GM21423 (cell line): ENCODE data around the gene MIP.
"Not testable (repeated sequence)": the region's sequence is repeated elsewhere in the genome, so short reads cannot be mapped to it uniquely, and the experiment has no call there.

ENCODE experiments used
- ATAC-seq: cut with Tn5 transposase; IDR thresholded peaks from one replicate; pipeline ENCODE4 v1.9.1; 2021; ENCODE audit warnings: mild to moderate bottlenecking, moderate library complexity; ENCODE audit not compliant: unreplicated experiment

The MIP gene

GRCh38 chr12:56454557-56454956 lies at the start of gene MIP:
Gene MIP (minus strand): TSS chr12:56454657. CDS start chr12:56454613, 44 bp downstream.
- no peak for ATAC-seq

DNA sequence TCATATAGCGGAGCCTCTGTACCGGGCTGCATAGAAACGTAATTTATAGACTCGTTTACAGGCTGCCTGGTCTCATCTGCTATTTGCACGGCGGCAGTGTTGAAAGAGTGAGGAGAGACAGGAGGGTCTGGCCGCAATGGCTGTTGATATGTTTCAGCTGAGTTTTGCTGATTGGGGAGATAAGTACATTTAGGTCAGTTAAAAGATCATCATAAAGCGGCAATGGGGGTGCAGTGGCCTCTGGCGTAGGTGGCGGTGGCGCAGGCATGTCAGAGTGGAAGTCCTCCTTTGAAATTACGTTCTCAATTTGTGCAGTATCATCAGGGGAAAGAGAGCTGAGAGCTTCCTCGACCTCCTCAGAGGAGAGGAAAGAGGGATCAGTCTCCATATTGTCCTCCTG lies 45.4 kb upstream of the MIP start:
- not testable (repeated sequence) for ATAC-seq

- ATAC-seq = not testable (repeated sequence)
These were observed 45.0 kb upstream of the MIP start for GRCh38 chr12:56499452-56499851.

DNA sequence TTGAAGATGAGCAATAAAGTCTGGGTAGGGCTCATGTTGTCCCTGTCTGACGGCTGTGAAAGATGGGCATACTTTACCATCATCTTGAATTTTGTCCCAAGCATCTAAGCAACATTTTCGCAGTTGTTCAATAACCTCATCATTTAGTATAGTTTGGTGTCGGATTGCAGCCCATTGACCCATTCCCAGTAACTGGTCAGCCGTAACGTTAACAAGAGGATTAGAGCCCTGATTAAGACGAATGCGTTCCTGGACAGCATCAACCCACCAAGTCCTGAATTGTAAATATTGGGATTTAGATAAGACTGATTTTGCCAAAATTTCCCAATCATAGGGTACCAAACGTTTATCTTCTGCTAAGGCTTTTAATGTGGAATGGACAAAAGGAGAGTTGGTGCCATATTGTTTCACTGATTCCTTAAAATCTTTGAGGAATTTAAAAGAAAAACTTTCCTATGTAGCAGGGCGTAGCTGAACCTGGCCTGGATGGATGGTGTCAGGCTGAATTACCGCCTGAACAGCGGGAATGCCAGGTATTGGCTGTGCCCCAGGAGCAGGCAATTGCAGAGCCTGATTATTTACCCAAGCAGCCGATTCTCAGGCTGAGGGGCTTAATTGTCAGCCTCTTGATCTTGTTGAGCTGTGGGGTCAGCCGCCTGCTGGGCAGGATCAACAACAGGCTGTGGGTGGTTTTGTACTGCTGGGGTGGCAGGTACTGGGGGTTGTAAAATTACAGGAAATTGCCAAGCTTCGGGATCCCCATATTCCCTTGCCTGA lies 43.9 kb upstream of the MIP start:
- not testable (repeated sequence) for ATAC-seq

DNA sequence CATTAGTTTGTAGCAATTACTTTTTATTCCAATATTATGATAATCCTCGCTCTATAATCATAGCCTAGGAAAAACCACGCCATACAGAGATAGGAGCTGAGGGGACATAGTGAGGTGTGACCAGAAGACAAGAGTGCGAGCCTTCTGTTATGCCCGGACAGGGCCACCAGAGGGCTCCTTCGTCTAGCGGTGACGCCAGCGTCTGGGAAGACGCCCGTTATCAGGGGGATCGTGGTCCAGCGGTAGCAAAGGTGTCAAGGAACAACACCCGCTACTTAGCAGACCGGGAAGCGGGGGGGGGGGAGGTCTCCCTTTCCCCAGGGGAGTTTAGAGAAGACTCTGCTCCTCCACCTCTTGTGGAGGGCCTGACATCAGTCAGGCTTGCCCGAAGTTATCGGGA lies 42.2 kb upstream of the MIP start:
- ATAC-seq = not testable (repeated sequence)

DNA sequence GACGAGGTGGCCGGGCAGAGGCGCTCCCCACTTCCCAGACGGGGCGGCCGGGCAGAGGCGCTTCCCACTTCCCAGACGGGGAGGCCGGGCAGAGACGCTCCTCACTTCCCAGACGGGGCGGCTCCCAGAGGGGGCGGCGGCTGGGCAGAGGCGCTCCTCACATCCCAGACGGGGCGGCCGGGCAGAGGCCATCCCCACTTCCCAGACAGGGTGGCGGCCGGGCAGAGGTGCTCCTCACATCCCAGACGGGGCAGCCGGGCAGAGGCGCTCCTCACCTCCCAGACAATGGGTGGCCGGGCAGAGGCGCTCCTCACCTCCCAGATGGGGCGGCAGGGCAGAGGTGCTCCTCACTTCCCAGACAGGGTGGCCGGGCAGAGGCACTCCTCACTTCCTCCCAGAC lies 40.0 kb upstream of the MIP start:
- not testable (repeated sequence) for ATAC-seq

GRCh38 chr12:56494106-56494415 lies 39.6 kb upstream of the MIP start:
- not testable (repeated sequence) for ATAC-seq

DNA sequence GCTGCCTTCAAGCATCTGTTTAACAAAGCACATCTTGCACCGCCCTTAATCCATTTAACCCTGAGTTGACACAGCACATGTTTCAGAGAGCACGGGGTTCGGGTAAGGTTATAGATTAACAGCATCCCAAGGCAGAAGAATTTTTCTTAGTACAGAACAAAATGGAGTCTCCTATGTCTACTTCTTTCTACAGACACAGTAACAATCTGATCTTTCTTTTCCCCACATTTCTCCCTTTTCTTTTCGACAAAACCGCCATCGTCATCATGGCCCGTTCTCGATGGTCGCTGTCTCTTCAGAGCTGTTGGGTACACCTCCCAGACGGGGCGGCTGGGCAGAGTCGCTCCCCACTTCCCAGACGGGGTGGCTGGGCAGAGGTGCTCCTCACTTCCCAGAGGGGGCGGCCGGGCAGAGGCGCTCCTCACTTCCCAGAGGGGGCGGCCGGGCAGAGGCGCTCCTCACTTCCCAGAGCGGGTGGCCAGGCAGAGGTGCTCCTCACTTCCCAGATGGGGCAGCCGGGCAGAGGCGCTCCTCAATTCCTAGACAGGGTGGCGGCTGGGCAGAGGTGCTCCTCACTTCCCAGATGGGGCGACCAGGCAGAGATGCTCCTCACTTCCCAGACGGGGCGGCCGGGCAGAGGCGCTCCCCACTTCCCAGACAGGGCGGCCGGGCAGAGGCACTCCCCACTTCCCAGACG lies 39.1 kb upstream of the MIP start:
- ATAC-seq = not testable (repeated sequence)

DNA sequence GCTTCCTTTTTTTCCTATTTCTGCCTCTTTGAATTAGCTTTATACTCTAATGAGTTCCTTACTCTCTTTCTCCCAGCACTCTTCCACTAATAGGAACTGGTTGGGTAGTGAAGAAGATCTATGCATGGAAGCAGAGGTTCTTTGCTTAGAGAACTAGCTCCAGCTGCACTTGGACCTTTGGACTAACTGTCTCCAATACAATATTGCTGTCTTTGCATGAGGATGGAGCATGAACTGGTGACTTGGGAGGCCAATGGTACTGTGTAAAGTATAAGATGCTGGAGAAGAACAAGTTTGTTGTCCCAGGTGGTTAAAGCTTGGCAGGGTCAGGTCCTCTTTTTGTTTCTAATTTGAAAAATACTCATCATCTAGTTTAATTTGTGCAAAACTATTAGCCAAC lies 35.9 kb upstream of the MIP start:
- ATAC-seq = no peak

GRCh38 chr12:56488041-56488955 lies 33.8 kb upstream of the MIP start, which contains the start of gene GLS2:
Gene GLS2 (minus strand): TSS chr12:56488161. CDS start chr12:56488118, 43 bp downstream.
- peak; percentile 88 for ATAC-seq

GRCh38 chr12:56487448-56488040 lies 33.1 kb upstream of the MIP start:
- no peak for ATAC-seq

DNA sequence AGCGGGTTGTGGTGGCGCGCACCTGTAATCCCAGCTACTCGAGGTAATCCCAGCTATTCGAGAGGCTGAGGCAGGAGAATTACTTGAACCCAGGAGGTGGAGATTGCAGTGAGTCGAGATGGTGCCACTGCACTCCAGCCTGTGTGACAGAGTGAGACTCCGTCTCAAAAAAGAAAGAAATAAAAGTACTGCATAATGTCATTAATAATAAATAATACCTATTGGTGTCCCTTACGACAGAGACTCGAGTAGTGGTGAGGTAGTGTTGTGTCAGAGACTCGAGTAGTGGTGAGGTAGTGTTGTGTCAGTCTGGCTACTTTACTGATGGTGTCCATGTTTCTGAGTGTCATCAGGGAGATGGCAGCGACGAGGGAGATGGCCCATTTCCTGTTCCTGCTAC lies 32.2 kb upstream of the MIP start:
- ATAC-seq = no peak

- ATAC-seq = no peak
These were observed 30.1 kb upstream of the MIP start for GRCh38 chr12:56484566-56484965.

GRCh38 chr12:56479625-56480024 lies 25.2 kb upstream of the MIP start:
- no peak for ATAC-seq

- no peak for ATAC-seq
These were observed 23.2 kb upstream of the MIP start for GRCh38 chr12:56477521-56478225.

DNA sequence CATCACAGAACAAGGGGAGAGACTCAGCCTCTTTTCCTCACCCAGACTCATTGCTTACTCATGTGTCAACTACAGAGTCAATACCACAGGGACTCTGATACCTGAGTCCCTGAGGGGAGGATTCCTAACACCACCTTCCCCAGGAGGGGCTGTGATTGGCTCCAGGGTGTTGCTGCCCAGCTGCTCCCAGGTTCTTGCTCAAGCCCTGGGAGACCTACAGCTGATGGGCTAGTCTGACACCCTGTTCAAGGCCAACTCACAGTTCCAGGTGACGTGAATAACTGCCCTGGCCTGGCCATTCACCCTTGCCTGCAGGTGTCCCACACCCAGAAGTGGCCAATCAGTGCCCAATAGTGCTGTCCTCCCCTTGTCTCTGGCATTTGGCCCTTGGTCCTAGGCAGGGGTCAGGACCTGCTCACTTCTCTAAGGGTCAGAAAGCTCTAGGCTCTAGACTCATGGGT lies 22.5 kb upstream of the MIP start:
- ATAC-seq = no peak

DNA sequence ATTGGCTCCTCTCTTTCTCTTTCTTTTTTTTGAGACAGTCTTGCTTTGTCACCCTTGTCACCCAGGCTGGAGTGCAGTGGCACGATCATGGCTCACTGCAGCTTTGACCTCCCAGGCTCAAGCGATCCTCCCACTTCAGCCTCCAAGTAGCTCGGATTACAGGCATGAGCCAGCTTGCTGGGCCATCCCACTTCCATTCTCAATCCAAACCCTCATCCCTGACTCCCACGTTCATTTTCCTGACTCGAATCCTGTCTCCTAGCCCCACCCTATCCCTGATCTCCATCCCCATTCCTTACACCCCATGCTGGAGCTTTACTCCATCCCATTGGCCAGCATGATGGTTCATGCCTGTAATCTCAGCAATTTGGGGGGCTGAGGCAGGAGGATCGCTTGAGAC lies 21.7 kb upstream of the MIP start:
- ATAC-seq = no peak

GRCh38 chr12:56474389-56474788 lies 19.9 kb upstream of the MIP start:
- no peak for ATAC-seq

GRCh38 chr12:56469007-56469930 lies 14.8 kb upstream of the MIP start:
- no peak for ATAC-seq
